Smooth muscle cell (in vitro differentiated cells): Measurements from ENCODE around the gene SUSD3. TPM values are rescaled to one million over a fixed set of nuclear protein-coding genes. Genes with fewer than 3 reads are reported as not detected.

Experiments used
- DNase-seq: peaks from one replicate; lab custom pipeline; 2025; ENCODE audit not compliant: unreplicated experiment; lab: John Stamatoyannopoulos, UW
- H2AFZ ChIP-seq: fragments of 200-600 bp; sonication (generic); 2 replicates; pipeline ENCODE4 v1.6.0; 2016; ENCODE audit warnings: antibody characterized with exemption, low read depth, mild to moderate bottlenecking
- H3F3A ChIP-seq: fragments of 200-600 bp; sonication (generic); 2 replicates; pipeline ENCODE4 v1.6.0; 2017; ENCODE audit warnings: antibody characterized with exemption, low read depth
- H3K27ac ChIP-seq: fragments of 200-600 bp; sonication (generic); 2 replicates; pipeline ENCODE4 v1.5.1; 2016; ENCODE audit warnings: low read depth, mild to moderate bottlenecking
- H3K27me3 ChIP-seq: fragments of 200-600 bp; sonication (generic); 2 replicates; pipeline ENCODE4 v1.6.1; 2016; ENCODE audit warnings: low read depth, mild to moderate bottlenecking
- H3K36me3 ChIP-seq: fragments of 200-600 bp; sonication (generic); 2 replicates; pipeline ENCODE4 v1.5.1; 2016; ENCODE audit warnings: low read depth
- H3K4me1 ChIP-seq: fragments of 200-600 bp; sonication (generic); 2 replicates; pipeline ENCODE4 v1.5.1; 2016; ENCODE audit warnings: low read depth
- H3K4me2 ChIP-seq: fragments of 200-600 bp; sonication (generic); 2 replicates; pipeline ENCODE4 v1.6.0; 2016; ENCODE audit warnings: mild to moderate bottlenecking
- H3K4me3 ChIP-seq: fragments of 200-600 bp; sonication (generic); 2 replicates; pipeline ENCODE4 v1.5.1; 2016; ENCODE audit warnings: mild to moderate bottlenecking
- H3K79me2 ChIP-seq: fragments of 200-600 bp; sonication (generic); 2 replicates; pipeline ENCODE4 v1.6.0; 2016; ENCODE audit warnings: low read depth, mild to moderate bottlenecking
- H3K9ac ChIP-seq: fragments of 200-600 bp; sonication (generic); 2 replicates; pipeline ENCODE4 v1.6.0; 2016; ENCODE audit warnings: low read depth
- H3K9me3 ChIP-seq: fragments of 200-600 bp; sonication (generic); replicated peaks from 2 replicates; pipeline ENCODE4 v1.5.1; 2016; ENCODE audit warnings: low read depth
- H4K20me1 ChIP-seq: fragments of 200-600 bp; sonication (generic); 2 replicates; pipeline ENCODE4 v1.6.0; 2016; ENCODE audit warnings: low read depth
- CTCF ChIP-seq: fragments of 200-600 bp; sonication (generic); IDR thresholded peaks from 2 replicates; pipeline ENCODE4 v1.5.1; 2017; ENCODE audit warnings: borderline replicate concordance, mild to moderate bottlenecking, antibody characterized with exemption; ENCODE audit not compliant: insufficient read depth, poor library complexity, severe bottlenecking
- WGBS: methylation state at CpG from one replicate; pipeline ENCODE4 v1.1.7; 2016; ENCODE audit warnings: low lambda C conversion rate; 5-methylcytosine and 5-hydroxymethylcytosine counted together
- polyA plus RNA-seq: library from polyadenylated mRNA; unstranded; fragments of >200 nt; fragmentation: Nextera tagmentation; extraction: Ambion mirVana; gene quantifications from 2 replicates; pipeline ENCODE4 v1.2.1, GENCODE V29; 2016
- total RNA-seq: library from RNA; depleted of rRNA; stranded (reverse); fragments of >200 nt; gene quantifications from 2 replicates; pipeline ENCODE4 v1.2.3, GENCODE V29; 2014

SUSD3 gene
- total and polyA plus RNA-seq, 2 experiments from 2014 or later, result 0.34 TPM; not detected in 1

GRCh38 chr9:93010704-93011103 is 47.8 kb upstream of the SUSD3 start:
- Histone ChIP-seq H3K27me3 (no peaks in the 10 kb centered on the region), H3K9me3 (no peaks in the 10 kb centered on the region), H3K4me3 (no peak overlapping the region), H3K9ac (no peak overlapping the region), H3F3A (no peaks in the 10 kb centered on the region), H3K79me2 (no peaks in the 10 kb centered on the region), H3K4me2 (no peak overlapping the region), H4K20me1 (no peaks in the 10 kb centered on the region), H3K27ac (no peak overlapping the region), H3K4me1 (no peaks in the 10 kb centered on the region), H3K36me3 (no peaks in the 10 kb centered on the region), H2AFZ (no peak overlapping the region)
- no peak for TF ChIP-seq CTCF
- WGBS, result 88% methylated on average over 4 of the region's 4 CpGs
- DNase-seq, result no peak

GRCh38 chr9:93011114-93011513 is 47.4 kb upstream of the SUSD3 start:
- Histone ChIP-seq H3K36me3 (no peaks in the 10 kb centered on the region), H3K4me1 (no peaks in the 10 kb centered on the region), H3K4me3 (no peak overlapping the region), H3K27ac (no peak overlapping the region), H3K27me3 (no peaks in the 10 kb centered on the region), H3K79me2 (no peaks in the 10 kb centered on the region), H3K4me2 (no peak overlapping the region), H3K9me3 (no peaks in the 10 kb centered on the region), H2AFZ (no peak overlapping the region), H3F3A (no peaks in the 10 kb centered on the region), H4K20me1 (no peaks in the 10 kb centered on the region), H3K9ac (no peak overlapping the region)
- DNase-seq, result no peak
- 92% methylated on average over 8 of the region's 8 CpGs for WGBS
- no peak for TF ChIP-seq CTCF

DNA sequence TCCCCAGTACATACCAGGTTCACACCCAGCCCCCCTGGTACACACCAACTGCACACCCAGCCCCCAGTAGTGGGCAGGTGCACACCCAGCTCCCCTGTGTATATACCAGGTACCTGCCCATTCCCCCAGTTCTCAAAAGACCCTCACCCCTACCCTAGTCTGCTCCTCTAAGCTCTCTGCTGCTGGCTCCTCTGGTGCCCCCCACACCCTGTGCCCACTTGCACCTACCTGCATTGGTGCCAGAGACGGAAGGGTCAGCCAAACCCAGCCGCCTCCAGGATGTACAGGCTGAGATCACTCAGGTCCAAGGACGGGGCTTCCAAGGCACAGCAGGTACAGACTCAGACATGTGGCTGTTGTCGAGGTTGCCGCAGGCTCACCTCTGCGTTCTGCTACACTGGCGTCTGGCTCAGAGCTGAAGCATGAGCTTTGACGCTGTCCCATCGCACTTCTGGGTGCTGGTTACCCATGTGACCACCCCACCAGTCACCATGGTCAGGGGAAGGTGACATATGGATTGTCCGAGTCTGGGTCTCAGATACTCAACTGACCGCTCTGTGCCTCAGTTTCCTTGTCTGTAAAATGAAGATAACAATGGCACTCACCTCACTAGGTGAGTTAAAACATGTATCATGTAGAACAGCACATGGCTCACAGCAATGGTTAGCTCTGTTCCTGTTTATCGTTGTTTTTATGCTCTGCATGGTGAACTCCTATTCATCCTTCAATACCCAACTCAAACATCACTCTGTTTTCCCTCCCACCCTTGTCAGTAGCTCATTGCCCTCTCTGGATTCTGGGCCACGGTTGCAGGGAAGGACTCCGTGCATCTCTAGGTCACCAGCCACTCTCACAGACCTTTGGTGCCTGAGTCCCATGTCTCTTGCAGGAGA is 45.3 kb upstream of the SUSD3 start:
- no peak overlapping the region for H3K27ac ChIP-seq
- no peaks in the 10 kb centered on the region for H3K79me2 ChIP-seq
- H3K9me3 ChIP-seq, result no peaks in the 10 kb centered on the region
- no peak for DNase-seq
- no peak for TF ChIP-seq CTCF
- no peaks in the 10 kb centered on the region for H3K27me3 ChIP-seq
- H2AFZ ChIP-seq, result no peak overlapping the region
- H3K9ac ChIP-seq, result no peak overlapping the region
- no peaks in the 10 kb centered on the region for H3F3A ChIP-seq
- H4K20me1 ChIP-seq, result no peaks in the 10 kb centered on the region
- no peaks in the 10 kb centered on the region for H3K4me1 ChIP-seq
- H3K4me2 ChIP-seq, result no peak overlapping the region
- H3K36me3 ChIP-seq, result no peaks in the 10 kb centered on the region
- no peak overlapping the region for H3K4me3 ChIP-seq
- whole genome bisulfite sequencing, result 94% methylated on average over 14 of the region's 14 CpGs
